GM21515 (cell line): Measurements from ENCODE around the gene EGR4.

Experiments
- ATAC-seq: cut with Tn5 transposase; IDR thresholded peaks from one replicate; pipeline ENCODE4 v1.9.1; 2021; ENCODE audit not compliant: unreplicated experiment

The EGR4 gene

GRCh38 chr2:73293534-73294171, at the start of gene EGR4:
Gene EGR4, minus strand, starts transcription at chr2:73293548. Its CDS starts 231 bp downstream, at chr2:73293317.
- peak; percentile 86 for ATAC-seq

DNA sequence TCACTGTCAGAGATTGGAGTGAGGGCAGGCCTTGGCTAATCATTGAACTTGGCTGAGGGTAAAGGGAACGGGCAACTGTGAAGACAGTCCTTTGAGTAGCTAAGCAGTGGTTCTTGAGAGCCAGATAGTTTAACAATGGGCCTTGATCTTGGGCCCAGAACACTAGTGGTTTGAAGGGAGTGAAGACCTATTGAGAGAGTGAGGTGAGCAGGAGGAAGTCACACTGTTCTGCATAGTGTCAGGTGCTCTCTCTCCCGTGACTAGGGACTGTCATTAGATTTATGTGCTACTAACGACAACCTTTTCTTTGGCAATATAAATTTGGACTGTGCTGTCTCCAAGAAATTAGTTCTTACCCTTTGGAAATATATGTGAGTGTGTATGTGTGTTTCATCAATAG, 47.7 kb upstream of the EGR4 start:
- ATAC-seq = no peak

- ATAC-seq = no peak
Measured at GRCh38 chr2:73339201-73339600, 45.9 kb upstream of the EGR4 start.

DNA sequence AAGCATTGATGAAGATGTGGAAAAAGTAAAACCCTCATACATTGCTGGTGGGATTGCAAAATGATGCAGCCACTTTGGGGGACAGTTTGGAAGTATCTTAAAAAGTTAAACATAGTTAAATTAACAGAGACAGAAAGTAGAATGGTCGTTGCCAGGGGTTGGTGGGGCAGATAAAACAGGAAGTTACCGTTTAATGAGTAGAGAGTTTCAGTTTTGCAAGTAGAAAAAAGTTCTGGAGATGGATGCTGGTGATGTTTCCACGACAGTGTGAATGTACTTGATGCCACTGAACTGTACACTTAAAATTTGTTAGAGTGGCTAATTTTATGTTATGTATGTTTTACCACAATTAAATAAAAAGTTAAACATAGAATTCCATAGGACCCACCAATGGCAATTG, 44.5 kb upstream of the EGR4 start:
- no peak for ATAC-seq

GRCh38 chr2:73334620-73335019, 41.3 kb upstream of the EGR4 start:
- ATAC-seq = no peak

- ATAC-seq = no peak
Measured at GRCh38 chr2:73334045-73334444, 40.7 kb upstream of the EGR4 start.

DNA sequence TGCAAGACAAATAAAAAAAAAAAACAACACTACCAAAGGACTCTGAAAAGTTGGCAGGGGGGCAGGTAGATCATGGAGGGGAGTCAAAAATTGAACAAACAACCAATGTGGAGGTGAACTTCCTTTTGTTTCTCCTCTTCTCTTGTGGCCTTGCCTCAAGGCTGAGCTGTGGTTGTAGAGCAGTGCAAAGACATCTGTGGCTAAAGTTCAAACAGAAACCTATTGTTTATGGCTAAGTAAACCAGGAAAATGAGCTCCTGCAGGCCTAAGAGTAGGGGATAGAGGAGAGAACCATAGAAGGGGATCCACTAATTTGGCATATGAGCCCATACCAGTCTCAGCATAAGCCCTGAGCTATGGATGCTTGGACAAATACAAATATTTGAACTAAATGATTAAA, 40.2 kb upstream of the EGR4 start:
- ATAC-seq = no peak

- ATAC-seq = no peak
Measured at GRCh38 chr2:73324126-73324725, 30.9 kb upstream of the EGR4 start.

GRCh38 chr2:73323551-73323950, 30.2 kb upstream of the EGR4 start:
- no peak for ATAC-seq

DNA sequence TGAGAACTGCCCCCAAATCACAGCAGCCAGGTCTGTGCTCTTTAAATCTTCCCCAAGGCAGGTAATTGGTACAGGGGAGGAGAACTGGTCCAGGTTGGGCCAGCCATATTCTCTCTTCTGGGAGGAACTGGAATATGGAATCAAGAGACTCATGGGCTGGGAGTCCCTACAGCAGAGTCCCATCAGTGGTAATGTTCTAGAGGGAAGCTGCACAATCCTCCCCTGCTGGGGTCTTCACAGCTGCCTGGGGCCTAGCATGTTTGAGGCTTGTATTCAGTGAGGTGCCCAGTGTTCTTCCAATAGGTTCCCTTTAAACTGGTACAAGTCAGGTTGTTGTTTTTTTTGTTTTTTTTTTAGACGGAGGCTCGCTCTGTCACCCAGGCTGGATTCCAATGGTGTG, 21.1 kb upstream of the EGR4 start:
- ATAC-seq = no peak

DNA sequence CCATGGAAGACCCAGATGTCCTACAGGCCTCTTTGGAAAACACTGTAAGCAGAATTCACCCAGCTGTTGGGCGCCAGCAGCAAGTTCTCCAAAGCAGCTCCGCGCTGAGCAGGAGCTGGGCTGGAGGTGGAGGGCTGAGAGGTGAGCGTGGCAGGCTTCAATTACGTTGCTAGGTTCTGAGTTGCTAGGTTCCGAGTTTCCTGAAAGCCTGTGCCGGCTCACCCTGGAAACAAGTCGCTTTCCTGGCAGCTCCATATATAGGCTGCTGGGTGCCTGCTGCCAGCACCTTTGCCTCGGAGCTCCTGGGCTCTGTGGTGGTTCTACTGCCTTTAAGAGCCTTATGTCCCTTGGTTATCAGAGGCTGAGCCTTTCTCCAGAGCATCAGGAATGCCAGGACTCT, 14.4 kb upstream of the EGR4 start:
- no peak for ATAC-seq

DNA sequence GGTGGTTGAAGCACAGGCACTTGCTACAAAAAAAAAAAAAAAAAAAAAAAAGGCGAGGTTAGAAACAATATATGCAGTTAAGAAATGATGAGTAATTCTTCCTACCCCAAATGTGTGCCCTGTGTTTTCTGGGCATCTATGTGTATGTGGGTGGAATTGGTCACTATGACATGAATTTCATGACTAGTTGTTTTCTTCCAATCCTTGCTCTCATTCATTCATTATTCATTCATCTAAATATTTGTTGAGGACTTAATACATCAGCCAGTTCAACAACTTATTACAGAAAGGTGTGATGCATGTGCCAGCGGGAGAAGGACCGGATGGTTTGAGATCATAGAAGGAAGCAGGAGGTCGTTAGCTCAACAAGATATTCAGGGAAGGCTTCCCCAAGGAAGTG, 8.3 kb upstream of the EGR4 start:
- ATAC-seq = no peak

- ATAC-seq = no peak
Measured at GRCh38 chr2:73300926-73301325, 7.6 kb upstream of the EGR4 start.

GRCh38 chr2:73297586-73297985, 4.2 kb upstream of the EGR4 start:
- ATAC-seq = no peak

- ATAC-seq = no peak
Measured at GRCh38 chr2:73297151-73297559, 3.8 kb upstream of the EGR4 start.

GRCh38 chr2:73295751-73296400, 2.5 kb upstream of the EGR4 start:
- ATAC-seq = no peak

DNA sequence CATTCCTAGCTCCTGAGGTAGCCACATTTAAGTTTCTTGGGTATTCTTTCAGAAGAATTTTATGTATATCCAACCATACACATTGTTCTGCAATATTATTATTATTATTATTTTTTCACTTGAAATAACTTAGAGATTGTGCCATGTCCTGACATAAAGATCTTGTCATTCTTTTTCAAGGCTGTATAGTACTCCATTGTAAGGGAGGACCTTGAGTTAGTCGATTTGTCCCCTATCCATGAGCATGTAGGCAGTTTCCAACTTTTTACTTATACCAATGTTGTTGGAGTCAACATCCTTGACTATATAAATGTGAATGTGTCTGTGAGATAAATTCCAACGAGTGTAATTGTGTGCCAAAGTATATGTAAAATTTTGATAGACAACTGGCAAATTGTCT, 891 bp upstream of the EGR4 start:
- ATAC-seq = no peak

DNA sequence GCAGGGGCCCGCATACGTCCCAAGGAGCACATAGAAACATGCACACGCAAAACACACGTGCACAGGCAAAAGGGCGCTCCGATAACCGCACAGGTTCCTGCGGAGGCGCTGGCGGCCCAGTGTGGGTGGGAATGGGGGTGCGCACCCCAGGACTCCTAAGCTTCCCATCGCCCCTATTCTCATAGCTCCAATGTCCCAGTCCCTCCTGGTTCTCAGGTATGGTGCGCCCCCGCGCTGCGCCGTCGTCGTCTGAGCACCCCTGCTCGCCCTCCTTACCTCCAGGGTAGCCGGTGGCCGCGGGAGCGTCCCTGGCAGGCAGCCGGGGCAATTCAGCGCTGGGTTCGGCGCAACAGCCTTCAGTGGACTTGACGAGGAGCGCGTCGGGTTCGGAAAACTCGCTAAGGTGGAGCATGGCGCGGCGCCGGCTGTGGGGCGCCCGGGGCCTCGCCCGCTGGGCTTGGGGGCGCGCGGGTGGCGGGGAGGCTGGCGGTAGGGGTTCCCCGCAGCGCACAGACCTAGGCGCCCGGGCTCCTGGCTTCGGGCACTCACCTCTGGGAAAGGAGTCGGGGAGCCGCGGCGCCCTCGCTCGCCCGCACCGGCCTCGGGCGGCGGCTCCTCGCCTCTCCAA, 328 bp downstream of the EGR4 start:
- ATAC-seq = peak; percentile 14

GRCh38 chr2:73292316-73292905, 937 bp downstream of the EGR4 start:
- no peak for ATAC-seq

DNA sequence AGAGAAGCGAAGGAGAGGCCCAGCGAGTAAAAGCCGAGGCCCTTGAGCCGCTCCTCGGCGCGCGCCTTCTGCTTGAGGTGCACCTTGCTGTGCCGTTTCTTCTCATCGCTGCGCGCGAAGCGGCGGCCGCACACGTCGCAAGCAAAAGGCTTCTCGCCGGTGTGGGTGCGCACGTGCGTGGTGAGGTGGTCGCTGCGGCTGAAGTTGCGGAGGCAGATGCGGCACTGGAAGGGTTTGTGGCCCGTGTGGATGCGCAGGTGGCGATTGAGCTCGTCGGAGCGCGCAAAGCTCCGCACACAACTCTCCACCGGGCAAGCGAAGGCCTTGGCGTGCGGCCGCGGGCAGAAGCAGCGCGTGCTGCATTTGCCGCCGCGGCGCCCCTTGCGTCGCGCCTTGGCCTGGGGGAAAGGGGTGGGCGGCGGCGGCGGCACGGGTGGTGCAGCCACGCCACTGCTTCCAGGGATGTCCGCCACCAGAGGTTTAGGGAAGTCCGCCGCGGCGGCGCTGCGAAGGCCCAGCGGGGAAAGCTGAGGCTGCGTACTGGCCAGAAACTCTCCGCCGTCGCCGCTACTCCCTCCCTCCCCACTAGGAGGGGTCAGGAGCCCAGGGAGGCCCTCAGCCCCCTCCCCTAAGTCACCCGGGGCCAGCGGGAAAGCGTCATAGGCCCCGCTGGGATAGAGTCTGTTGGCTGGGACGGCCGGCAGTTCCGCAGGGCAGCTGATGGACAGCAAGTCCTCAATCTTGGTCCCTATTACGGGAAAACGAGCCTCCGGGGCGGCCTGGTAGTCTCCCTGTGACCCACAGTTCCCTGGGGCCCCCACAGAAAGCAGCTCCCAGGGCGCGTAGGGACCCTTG, 1.7 kb downstream of the EGR4 start:
- no peak for ATAC-seq

DNA sequence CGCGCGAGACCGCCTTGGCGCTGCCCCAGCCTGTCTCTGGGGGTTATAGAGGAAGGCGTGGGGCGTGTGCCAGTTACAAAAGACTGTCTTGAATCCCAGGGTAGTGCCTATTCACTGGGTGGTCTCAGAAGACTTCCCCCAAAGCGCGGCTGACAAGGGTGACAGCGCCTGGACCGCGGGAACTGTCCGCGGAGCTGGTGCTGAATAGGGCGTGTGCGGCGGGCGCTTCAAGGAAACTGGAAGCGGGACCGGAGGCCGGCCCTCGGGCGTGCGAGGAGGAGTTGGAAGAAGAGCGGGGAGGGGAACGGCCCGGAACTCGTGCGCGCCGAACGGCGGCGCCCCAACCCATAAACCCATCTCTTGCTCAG, 2.3 kb downstream of the EGR4 start:
- no peak for ATAC-seq
